ENCODE results near the gene ALOXE3.

DNA sequence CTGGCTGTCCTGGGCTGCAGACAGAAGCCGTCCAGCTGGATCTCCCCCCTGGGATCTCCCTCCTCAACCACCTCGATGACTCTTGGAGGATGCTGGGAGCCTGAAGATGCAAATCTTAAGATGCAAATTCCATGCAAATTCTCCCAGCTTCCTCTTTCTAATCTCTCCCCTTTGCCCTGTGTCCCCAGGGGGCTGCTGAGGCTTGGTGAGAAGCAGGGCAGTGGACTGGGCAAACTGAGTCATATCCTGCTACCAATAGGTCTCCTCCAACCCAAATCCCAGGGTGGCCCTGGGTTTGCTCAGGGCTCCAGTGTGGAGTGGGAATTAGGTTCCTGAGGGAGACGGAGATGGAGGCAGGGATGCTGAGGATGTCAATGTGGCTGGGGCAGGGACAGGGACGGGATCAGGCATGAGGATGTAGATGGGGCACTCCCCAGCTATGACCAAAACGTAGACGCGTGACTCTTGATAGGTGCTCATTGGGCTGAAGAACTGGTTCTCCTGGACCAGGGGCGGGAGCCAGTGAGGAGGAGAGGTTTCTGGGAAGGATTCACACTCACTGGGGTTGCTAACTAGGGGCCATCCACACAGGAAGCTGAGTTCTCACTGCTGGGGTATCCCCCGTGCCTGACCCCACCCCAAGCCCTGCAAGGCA is 27.2 kb downstream of the ALOXE3 start:
- TF ChIP-seq, protein P1, sequence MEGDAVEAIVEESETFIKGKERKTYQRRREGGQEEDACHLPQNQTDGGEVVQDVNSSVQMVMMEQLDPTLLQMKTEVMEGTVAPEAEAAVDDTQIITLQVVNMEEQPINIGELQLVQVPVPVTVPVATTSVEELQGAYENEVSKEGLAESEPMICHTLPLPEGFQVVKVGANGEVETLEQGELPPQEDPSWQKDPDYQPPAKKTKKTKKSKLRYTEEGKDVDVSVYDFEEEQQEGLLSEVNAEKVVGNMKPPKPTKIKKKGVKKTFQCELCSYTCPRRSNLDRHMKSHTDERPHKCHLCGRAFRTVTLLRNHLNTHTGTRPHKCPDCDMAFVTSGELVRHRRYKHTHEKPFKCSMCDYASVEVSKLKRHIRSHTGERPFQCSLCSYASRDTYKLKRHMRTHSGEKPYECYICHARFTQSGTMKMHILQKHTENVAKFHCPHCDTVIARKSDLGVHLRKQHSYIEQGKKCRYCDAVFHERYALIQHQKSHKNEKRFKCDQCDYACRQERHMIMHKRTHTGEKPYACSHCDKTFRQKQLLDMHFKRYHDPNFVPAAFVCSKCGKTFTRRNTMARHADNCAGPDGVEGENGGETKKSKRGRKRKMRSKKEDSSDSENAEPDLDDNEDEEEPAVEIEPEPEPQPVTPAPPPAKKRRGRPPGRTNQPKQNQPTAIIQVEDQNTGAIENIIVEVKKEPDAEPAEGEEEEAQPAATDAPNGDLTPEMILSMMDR (IDR thresholded peaks at IDR 0.05; ENCODE audit: low read depth, low read length, missing input control): no peak
- TF ChIP-seq, protein P2, sequence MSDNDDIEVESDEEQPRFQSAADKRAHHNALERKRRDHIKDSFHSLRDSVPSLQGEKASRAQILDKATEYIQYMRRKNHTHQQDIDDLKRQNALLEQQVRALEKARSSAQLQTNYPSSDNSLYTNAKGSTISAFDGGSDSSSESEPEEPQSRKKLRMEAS (IDR thresholded peaks at IDR 0.05): no peak

All from liver (tissue), 2 donors.